Natural killer cell (primary cell): Measurements from ENCODE around the gene CDKN2AIPNL. TPM values are rescaled to one million over a fixed set of nuclear protein-coding genes. Genes with fewer than 3 reads are reported as not detected.

Experiments used
- ATAC-seq, 3 donors: fragments of 150-1000 bp in 2 of 3; fragments of 200-7000 bp in 1 of 3; cut with Tn5 transposase; 1 replicate in 1 of 3; 2 replicates in 2 of 3; pipeline ENCODE4 v1.10.0; 2021; ENCODE audit warnings: mild to moderate bottlenecking in 2 of 3, moderate library complexity in 2 of 3
- DNase-seq, 2 donors: peaks; one replicate each; pipeline versions ENCODE4 v3.0.0 to v3.0.0-alpha.2; 2013 to 2021; ENCODE audit warnings: mixed read lengths in 1 of 2
- H3K27ac ChIP-seq: one replicate; pipeline ENCODE4 v1.5.1; 2013; ENCODE audit warnings: mild to moderate bottlenecking, low read length
- H3K27me3 ChIP-seq: one replicate; pipeline ENCODE4 v1.6.1; 2013; ENCODE audit warnings: low read length; ENCODE audit not compliant: control insufficient read depth, insufficient read depth
- H3K36me3 ChIP-seq: one replicate; pipeline ENCODE4 v1.6.1; 2013; ENCODE audit warnings: low read length; ENCODE audit not compliant: control insufficient read depth, insufficient read depth
- H3K4me1 ChIP-seq: one replicate; pipeline ENCODE4 v1.6.1; 2013; ENCODE audit warnings: low read length; ENCODE audit not compliant: control insufficient read depth, insufficient read depth
- H3K4me3 ChIP-seq: one replicate; pipeline ENCODE4 v1.5.1; 2013; ENCODE audit warnings: low read length
- H3K9me3 ChIP-seq: one replicate; pipeline ENCODE4 v1.6.1; 2013; ENCODE audit warnings: low read length; ENCODE audit not compliant: control insufficient read depth, insufficient read depth
- H3K27ac Mint-ChIP-seq, 2 donors: one replicate each; pipeline ENCODE4 v1.8.0; 2022; ENCODE audit warnings: mild to moderate bottlenecking in 2 of 2, mixed read lengths in 2 of 2, moderate library complexity in 1 of 2
- H3K27me3 Mint-ChIP-seq, 2 donors: one replicate each; pipeline ENCODE4 v1.8.0; 2022; ENCODE audit warnings: low read depth in 2 of 2, mixed read lengths in 2 of 2
- H3K36me3 Mint-ChIP-seq: one replicate; pipeline ENCODE4 v1.8.0; 2022; ENCODE audit warnings: mixed read lengths
- H3K4me1 Mint-ChIP-seq, 2 donors: one replicate each; pipeline ENCODE4 v1.8.0; 2022; ENCODE audit warnings: mixed read lengths in 2 of 2
- H3K4me3 Mint-ChIP-seq: one replicate; pipeline ENCODE4 v1.8.0; 2022; ENCODE audit warnings: mild to moderate bottlenecking, moderate library complexity, mixed read lengths
- H3K9me3 Mint-ChIP-seq, 2 donors: one replicate each; pipeline ENCODE4 v1.8.0; 2022; ENCODE audit warnings: mixed read lengths in 2 of 2
- WGBS: methylation state at CpG from one replicate; pipeline ENCODE4 v1.1.7; 2013; ENCODE audit warnings: missing lambda C conversion rate; ENCODE audit not compliant: insufficient coverage; 5-methylcytosine and 5-hydroxymethylcytosine counted together
- intact Hi-C: fragments of 100-400 bp; cut with micrococcal nuclease; formaldehyde crosslinking; loops from one replicate; pipeline ENCODE4 v1.14.2; 2022
- total RNA-seq, 4 donors: library from RNA; stranded (reverse); fragments of 120-200 nt in 1 of 4; gene quantifications; one replicate each; pipeline versions ENCODE4 v1.2.3 to v1.2.4, GENCODE V29; 2013 to 2022
- TF ChIP-seq, protein P1 (sequence below): fragments of 200-600 bp; IDR thresholded peaks from one replicate; pipeline ENCODE4 v1.8.0; 2022; ENCODE audit warnings: antibody characterized with exemption

The CDKN2AIPNL gene
- 10 to 100 TPM; 12.3 to 15.5 (median 13.4) TPM for total RNA-seq
- total RNA-seq (2013), result 16.3 TPM

GRCh38 chr5:134411546-134412266 is at the start of gene CDKN2AIPNL:
CDKN2AIPNL (minus strand) TSS chr5:134411881; CDS start chr5:134411854, 27 bp downstream.
- Mint-ChIP-seq H3K4me1 (peaks cover 20 to 26% of the 10 kb centered on the region in 2 donors), H3K27ac (peak within 1 kb of the TSS; percentile 85 to 92), H3K9me3 (no peaks in the 10 kb centered on the region), H3K4me3 (peak within 1 kb of the TSS; percentile 95), H3K36me3 (no peaks in the 10 kb centered on the region), H3K27me3 (no peaks in the 10 kb centered on the region)
- Histone ChIP-seq H3K27ac (peak within 1 kb of the TSS; percentile 80), H3K9me3 (no peaks in the 10 kb centered on the region), H3K36me3 (no peaks in the 10 kb centered on the region), H3K4me3 (peak within 1 kb of the TSS; percentile 93), H3K4me1 (peaks cover 23% of the 10 kb centered on the region), H3K27me3 (no peaks in the 10 kb centered on the region)
- intact Hi-C loops, result loop anchor here (1.0 to 5.0 kb wide), 3 partner anchors 39 to 175 kb away; partner anchors contain the start of genes JADE2 and UBE2B
- TF ChIP-seq, protein P1, sequence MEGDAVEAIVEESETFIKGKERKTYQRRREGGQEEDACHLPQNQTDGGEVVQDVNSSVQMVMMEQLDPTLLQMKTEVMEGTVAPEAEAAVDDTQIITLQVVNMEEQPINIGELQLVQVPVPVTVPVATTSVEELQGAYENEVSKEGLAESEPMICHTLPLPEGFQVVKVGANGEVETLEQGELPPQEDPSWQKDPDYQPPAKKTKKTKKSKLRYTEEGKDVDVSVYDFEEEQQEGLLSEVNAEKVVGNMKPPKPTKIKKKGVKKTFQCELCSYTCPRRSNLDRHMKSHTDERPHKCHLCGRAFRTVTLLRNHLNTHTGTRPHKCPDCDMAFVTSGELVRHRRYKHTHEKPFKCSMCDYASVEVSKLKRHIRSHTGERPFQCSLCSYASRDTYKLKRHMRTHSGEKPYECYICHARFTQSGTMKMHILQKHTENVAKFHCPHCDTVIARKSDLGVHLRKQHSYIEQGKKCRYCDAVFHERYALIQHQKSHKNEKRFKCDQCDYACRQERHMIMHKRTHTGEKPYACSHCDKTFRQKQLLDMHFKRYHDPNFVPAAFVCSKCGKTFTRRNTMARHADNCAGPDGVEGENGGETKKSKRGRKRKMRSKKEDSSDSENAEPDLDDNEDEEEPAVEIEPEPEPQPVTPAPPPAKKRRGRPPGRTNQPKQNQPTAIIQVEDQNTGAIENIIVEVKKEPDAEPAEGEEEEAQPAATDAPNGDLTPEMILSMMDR, result peak; percentile 75
- under 1% methylated on average over 61 of the region's 61 CpGs for WGBS
- ATAC-seq (peak; percentile 99 to 100 (median 99)), DNase-seq (peak; percentile 88 to 94)

GRCh38 chr5:134460551-134460950 is 48.9 kb upstream of the CDKN2AIPNL start:
- WGBS, result 79% methylated on average over 8 of the region's 8 CpGs
- peaks cover 6% of the 10 kb centered on the region in 2 donors for H3K4me1 Mint-ChIP-seq
- no peaks in the 10 kb centered on the region for H3K36me3 Mint-ChIP-seq
- TF ChIP-seq, protein P1, result no peak
- no peaks in the 10 kb centered on the region for H3K9me3 Mint-ChIP-seq
- peaks cover 13% of the 10 kb centered on the region for H3K4me1 ChIP-seq
- no peak overlapping the region for H3K4me3 ChIP-seq
- peak overlapping the region in 1 of 2 donors; percentile 33 for H3K27ac Mint-ChIP-seq
- no peaks in the 10 kb centered on the region for H3K9me3 ChIP-seq
- H3K27me3 Mint-ChIP-seq, result peaks cover 0 to 3% of the 10 kb centered on the region in 2 donors
- intact Hi-C loops, result no loop called here
- ATAC-seq (no peak), DNase-seq (no peak)
- H3K36me3 ChIP-seq, result no peaks in the 10 kb centered on the region
- no peaks in the 10 kb centered on the region for H3K27me3 ChIP-seq
- H3K4me3 Mint-ChIP-seq, result no peak overlapping the region
- no peak overlapping the region for H3K27ac ChIP-seq

GRCh38 chr5:134459491-134459890 is 47.8 kb upstream of the CDKN2AIPNL start:
- H3K27ac ChIP-seq, result no peak overlapping the region
- DNase-seq, result no peak
- no peak overlapping the region for H3K27ac Mint-ChIP-seq
- intact Hi-C loops, result no loop called here
- H3K36me3 ChIP-seq, result no peaks in the 10 kb centered on the region
- 100% methylated on average over 1 of the region's 1 CpG for WGBS
- TF ChIP-seq, protein P1, result no peak
- H3K4me1 ChIP-seq, result peaks cover 7% of the 10 kb centered on the region
- H3K9me3 ChIP-seq, result no peaks in the 10 kb centered on the region
- ATAC-seq, result no peak
- H3K36me3 Mint-ChIP-seq, result no peaks in the 10 kb centered on the region
- no peak overlapping the region for H3K4me3 ChIP-seq
- no peaks in the 10 kb centered on the region for H3K27me3 ChIP-seq
- peaks cover 6% of the 10 kb centered on the region in 2 donors for H3K4me1 Mint-ChIP-seq
- no peak overlapping the region for H3K4me3 Mint-ChIP-seq
- H3K9me3 Mint-ChIP-seq, result no peaks in the 10 kb centered on the region
- H3K27me3 Mint-ChIP-seq, result peaks cover 0 to 6% of the 10 kb centered on the region in 2 donors
